Dendritic cell treated with granulocyte-macrophage colony-stimulating factor and Interleukin-4, amounts not matched to agents 40 ng/mL and 50 ng/mL, for 4 days (primary cell): ENCODE data around the gene FKBP10.

Source experiments
- H3K27ac Mint-ChIP-seq: one replicate; pipeline ENCODE4 v1.8.0; 2022; ENCODE audit warnings: mild to moderate bottlenecking, mixed read lengths
- H3K27me3 Mint-ChIP-seq: one replicate; pipeline ENCODE4 v1.8.0; 2022; ENCODE audit warnings: mild to moderate bottlenecking, mixed read lengths
- H3K36me3 Mint-ChIP-seq: one replicate; pipeline ENCODE4 v1.8.0; 2022; ENCODE audit warnings: low read depth, mixed read lengths
- H3K4me1 Mint-ChIP-seq: one replicate; pipeline ENCODE4 v1.8.0; 2022; ENCODE audit warnings: low read depth, mixed read lengths
- H3K4me3 Mint-ChIP-seq: one replicate; pipeline ENCODE4 v1.8.0; 2022; ENCODE audit warnings: mild to moderate bottlenecking, moderate library complexity, mixed read lengths
- H3K9me3 Mint-ChIP-seq: one replicate; pipeline ENCODE4 v1.8.0; 2022; ENCODE audit warnings: mixed read lengths
- intact Hi-C: fragments of 100-400 bp; cut with micrococcal nuclease; formaldehyde crosslinking; loops from one replicate; pipeline ENCODE4 v1.15.0; 2022

FKBP10 gene

DNA sequence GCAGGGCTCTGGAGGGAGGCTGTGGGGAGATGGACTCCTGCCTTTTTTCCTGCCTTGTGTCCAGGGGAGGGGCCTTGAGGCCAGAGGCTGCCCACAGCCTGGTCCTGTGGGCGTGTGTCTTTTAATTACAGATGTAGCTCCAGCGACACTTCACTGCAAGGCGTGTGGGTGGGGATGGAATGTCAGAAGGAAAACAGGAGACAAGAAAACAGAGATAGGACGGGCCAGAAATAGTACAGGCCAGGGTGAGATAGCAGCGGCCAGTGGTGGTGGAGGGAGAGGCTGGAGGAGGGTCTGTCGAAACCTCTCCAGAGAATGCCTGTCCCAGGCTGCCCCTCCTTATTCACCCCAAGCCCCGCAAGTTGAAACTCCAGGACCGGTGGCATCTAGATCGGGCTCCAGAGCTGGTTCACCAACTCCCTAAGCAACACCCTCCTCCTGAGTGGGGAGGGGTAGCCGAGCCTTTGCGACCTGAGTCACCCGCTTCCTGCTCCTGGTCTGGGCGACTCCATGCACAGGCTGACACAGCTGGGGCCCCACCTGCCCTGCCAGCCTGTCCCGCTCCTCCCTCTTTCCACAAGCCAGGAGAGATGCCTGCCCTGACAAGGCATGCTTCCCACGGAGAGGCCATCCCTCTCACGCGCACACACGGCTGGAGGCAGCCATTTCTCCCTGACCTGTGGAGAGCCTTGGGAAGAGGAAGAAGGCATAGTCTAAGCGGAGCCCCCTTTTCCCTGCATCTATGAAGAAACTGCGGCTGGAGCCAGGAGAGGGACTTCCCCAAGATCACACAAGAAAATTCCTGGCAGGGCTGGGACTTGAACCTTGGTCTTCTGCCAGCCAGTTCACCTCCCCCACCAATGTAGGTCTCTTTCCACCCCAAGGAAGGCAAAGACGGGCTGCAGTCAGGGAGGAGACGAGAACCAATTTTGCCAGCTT is 19.7 kb upstream of the FKBP10 start:
- Mint-ChIP-seq H3K36me3 (no peaks in the 10 kb centered on the region), H3K4me1 (peaks cover 65% of the 10 kb centered on the region), H3K27ac (peak overlapping the region; percentile 14), H3K9me3 (no peaks in the 10 kb centered on the region), H3K4me3 (no peak overlapping the region), H3K27me3 (peaks cover 13% of the 10 kb centered on the region)
- intact Hi-C loops = no loop called here

DNA sequence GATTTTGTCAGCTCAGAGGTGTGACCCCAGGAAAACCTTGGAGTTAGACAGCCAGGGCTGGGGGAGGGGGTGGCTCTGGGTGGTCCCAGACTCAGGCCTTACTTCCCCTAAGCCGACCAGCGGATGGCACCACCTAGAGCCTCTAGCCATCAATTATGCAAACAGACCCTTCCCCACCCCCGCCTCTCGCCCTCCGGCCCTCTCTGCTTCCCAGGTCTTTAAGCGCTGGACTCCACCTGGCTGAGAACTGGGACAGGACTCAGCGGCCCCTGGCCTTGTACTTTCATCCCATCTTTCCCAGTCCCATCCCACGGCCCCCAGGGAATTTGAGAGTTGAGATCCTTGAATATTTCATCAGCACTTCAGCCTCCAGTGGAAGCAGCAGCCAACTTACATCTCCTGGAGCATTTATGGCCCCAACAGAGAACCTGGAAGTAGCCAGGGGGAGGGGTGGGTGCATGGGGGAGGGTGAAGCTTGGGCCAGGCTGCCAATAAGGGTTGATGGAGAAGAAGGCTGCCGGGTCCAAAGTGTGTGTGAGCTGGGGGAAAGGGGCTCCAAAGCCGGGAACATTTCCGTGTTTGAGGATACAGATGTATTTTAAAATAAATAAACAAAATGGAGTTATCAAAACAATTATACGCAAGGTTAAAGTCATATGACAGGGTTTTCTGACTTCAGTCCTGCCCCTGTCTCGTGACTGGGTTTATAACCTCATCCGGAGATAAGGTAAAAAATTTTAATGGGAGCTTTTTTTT is 18.8 kb upstream of the FKBP10 start:
- H3K36me3 Mint-ChIP-seq = no peaks in the 10 kb centered on the region
- intact Hi-C loops = no loop called here
- no peak overlapping the region for H3K4me3 Mint-ChIP-seq
- H3K9me3 Mint-ChIP-seq = no peaks in the 10 kb centered on the region
- H3K27ac Mint-ChIP-seq = no peak overlapping the region
- peaks cover 13% of the 10 kb centered on the region for H3K27me3 Mint-ChIP-seq
- H3K4me1 Mint-ChIP-seq = peaks cover 56% of the 10 kb centered on the region

DNA sequence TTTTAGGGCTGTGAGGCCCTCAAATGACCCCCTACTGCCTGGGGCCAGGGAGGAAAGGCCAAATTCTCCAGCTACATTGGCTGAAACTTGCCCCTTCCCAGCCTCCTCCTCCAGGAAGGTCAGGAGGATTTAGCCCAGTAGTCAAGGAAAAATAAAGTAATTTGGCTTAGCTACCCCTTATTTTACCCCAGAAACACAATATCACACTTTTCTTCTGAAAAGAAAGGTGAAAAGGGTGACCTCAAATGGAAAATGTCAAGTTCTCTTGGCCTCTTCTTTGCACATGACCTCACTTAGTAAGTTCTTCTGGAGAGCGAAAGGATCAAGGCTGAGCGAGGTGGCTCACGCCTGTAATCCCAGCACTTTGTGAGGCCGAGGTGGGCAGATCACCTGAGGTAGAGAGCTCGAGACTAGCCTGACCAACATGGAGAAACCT is 18.2 kb upstream of the FKBP10 start:
- H3K27me3 Mint-ChIP-seq = peaks cover 13% of the 10 kb centered on the region
- H3K36me3 Mint-ChIP-seq = no peaks in the 10 kb centered on the region
- H3K4me3 Mint-ChIP-seq = no peak overlapping the region
- no peak overlapping the region for H3K27ac Mint-ChIP-seq
- peaks cover 50% of the 10 kb centered on the region for H3K4me1 Mint-ChIP-seq
- H3K9me3 Mint-ChIP-seq = no peaks in the 10 kb centered on the region
- intact Hi-C loops = no loop called here

DNA sequence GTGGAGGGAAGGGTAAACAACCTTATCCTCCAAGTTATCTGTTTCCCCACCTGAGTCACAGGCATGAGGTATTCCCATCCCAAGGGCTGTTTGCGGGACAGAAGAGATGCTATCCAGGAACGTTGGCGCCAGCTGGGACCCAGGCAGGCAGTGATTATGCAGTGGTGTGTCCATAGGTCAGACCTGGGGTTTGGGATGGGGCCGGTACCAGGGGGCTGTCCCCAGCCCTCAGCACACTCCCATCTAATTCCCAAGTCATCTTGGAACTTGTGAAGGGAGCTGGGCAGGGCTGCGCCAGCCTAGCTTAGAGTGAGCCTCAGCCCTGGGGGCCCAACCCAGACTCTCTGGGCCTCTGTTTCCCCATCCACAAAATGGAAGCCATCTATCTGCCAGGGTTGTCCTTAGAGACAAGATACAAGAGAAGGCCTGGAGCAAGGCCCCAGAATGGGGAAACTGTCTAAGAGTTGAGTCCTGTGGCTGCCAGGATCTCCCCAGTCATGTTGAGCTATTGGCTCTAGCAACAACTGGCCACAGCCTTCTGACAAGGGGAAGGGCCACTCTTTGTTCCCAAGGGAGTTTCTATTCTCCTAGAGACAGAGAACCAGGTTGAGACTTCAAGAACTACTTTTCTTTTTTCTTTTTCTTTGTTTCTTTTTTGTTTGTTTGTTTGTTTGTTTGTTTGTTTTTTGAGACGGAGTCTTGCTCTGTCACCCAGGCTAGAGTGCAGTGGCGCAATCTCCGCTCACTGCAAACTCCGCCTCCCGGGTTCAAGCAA is 16.5 kb upstream of the FKBP10 start:
- H3K36me3 Mint-ChIP-seq = no peaks in the 10 kb centered on the region
- intact Hi-C loops = no loop called here
- no peak overlapping the region for H3K4me3 Mint-ChIP-seq
- peak overlapping the region; percentile 50 for H3K27ac Mint-ChIP-seq
- H3K4me1 Mint-ChIP-seq = peaks cover 43% of the 10 kb centered on the region
- H3K27me3 Mint-ChIP-seq = peaks cover 13% of the 10 kb centered on the region
- H3K9me3 Mint-ChIP-seq = no peaks in the 10 kb centered on the region

DNA sequence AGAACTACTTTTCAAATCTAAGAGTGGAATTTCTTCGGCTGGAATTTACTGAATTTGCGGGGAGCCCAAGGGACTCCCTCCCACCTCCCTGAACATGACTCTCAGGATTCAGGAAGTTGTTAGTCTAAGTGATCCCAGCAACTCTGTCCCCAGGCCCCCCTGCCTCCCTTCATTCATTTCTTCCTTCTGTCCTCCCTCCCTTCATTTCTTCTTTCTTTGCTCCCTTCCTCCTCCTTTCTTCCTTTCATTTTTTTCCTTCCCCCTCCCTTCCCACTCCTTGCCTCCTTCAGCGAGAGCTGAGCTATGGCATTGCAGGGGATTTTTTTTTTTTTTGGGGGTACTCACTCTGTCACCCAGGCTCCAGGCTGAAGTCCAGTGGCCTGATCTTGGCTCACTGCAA is 15.4 kb upstream of the FKBP10 start:
- Mint-ChIP-seq H3K36me3 (no peaks in the 10 kb centered on the region), H3K4me1 (peaks cover 41% of the 10 kb centered on the region)
- intact Hi-C loops = no loop called here

GRCh38 chr17:41799366-41799765 is 13.4 kb upstream of the FKBP10 start:
- Mint-ChIP-seq H3K36me3 (no peaks in the 10 kb centered on the region), H3K4me3 (no peak overlapping the region), H3K4me1 (peaks cover 38% of the 10 kb centered on the region), H3K9me3 (no peaks in the 10 kb centered on the region), H3K27ac (no peak overlapping the region), H3K27me3 (peaks cover 13% of the 10 kb centered on the region)
- intact Hi-C loops = no loop called here

More for the DNA sequence above, 15.4 kb upstream of the FKBP10 start:
- no peaks in the 10 kb centered on the region for H3K9me3 Mint-ChIP-seq
- no peak overlapping the region for H3K27ac Mint-ChIP-seq
- no peak overlapping the region for H3K4me3 Mint-ChIP-seq
- peaks cover 13% of the 10 kb centered on the region for H3K27me3 Mint-ChIP-seq

GRCh38 chr17:41800601-41801373 is 12.0 kb upstream of the FKBP10 start:
- intact Hi-C loops = loop anchor here (1.0 kb wide), 1 partner anchor 62 kb away; no protein-coding TSS in a partner anchor
- H3K36me3 Mint-ChIP-seq = no peaks in the 10 kb centered on the region
- no peak overlapping the region for H3K27ac Mint-ChIP-seq
- H3K9me3 Mint-ChIP-seq = no peaks in the 10 kb centered on the region
- H3K4me1 Mint-ChIP-seq = peaks cover 39% of the 10 kb centered on the region
- peaks cover 13% of the 10 kb centered on the region for H3K27me3 Mint-ChIP-seq
- H3K4me3 Mint-ChIP-seq = no peak overlapping the region

- intact Hi-C loops = loop anchor here (1.0 kb wide), 1 partner anchor 63 kb away; no protein-coding TSS in a partner anchor
- Mint-ChIP-seq H3K27ac (no peak overlapping the region), H3K4me1 (peaks cover 32% of the 10 kb centered on the region), H3K36me3 (no peaks in the 10 kb centered on the region), H3K4me3 (no peak overlapping the region), H3K27me3 (peaks cover 17% of the 10 kb centered on the region), H3K9me3 (no peaks in the 10 kb centered on the region)
Measured at GRCh38 chr17:41801374-41802271, 11.2 kb upstream of the FKBP10 start.

GRCh38 chr17:41803049-41804020 is 9.5 kb upstream of the FKBP10 start:
- H3K4me3 Mint-ChIP-seq = no peak overlapping the region

GRCh38 chr17:41806685-41807445 is 5.9 kb upstream of the FKBP10 start:
- H3K27me3 Mint-ChIP-seq = peaks cover 53% of the 10 kb centered on the region
- peaks cover 29% of the 10 kb centered on the region for H3K4me1 Mint-ChIP-seq
- no peaks in the 10 kb centered on the region for H3K36me3 Mint-ChIP-seq
- no peak overlapping the region for H3K27ac Mint-ChIP-seq
- H3K4me3 Mint-ChIP-seq = no peak overlapping the region
- intact Hi-C loops = no loop called here
- no peaks in the 10 kb centered on the region for H3K9me3 Mint-ChIP-seq

More at GRCh38 chr17:41803049-41804020, 9.5 kb upstream of the FKBP10 start:
- Mint-ChIP-seq H3K27me3 (peaks cover 28% of the 10 kb centered on the region), H3K36me3 (no peaks in the 10 kb centered on the region), H3K9me3 (no peaks in the 10 kb centered on the region), H3K4me1 (peaks cover 29% of the 10 kb centered on the region), H3K27ac (peak overlapping the region; percentile 11)
- intact Hi-C loops = no loop called here
